Measurements from ENCODE around the gene PHKG1.
"Not testable (repeated sequence)": the region's sequence is repeated elsewhere in the genome, so short reads cannot be mapped to it uniquely, and the experiment has no call there.

The PHKG1 gene

DNA sequence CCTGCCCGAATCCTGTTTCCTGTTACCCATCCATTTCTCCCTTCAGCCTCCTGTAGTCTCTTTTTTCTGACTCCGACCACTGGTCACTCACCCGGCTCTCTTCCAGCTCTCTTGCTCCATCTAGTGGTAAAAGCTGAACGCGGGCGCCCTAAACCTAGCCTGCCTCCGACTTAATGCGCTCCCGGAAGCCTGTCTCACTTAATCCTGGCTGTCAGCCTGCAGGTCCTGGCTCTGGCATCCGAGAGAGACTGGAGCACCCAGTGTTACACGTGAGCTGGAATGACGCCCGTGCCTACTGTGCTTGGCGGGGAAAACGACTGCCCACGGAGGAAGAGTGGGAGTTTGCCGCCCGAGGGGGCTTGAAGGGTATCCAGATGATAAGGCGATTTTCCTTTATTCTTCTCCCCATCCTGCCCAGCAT, 18.4 kb downstream of the PHKG1 start:
- TF ChIP-seq, protein P1, sequence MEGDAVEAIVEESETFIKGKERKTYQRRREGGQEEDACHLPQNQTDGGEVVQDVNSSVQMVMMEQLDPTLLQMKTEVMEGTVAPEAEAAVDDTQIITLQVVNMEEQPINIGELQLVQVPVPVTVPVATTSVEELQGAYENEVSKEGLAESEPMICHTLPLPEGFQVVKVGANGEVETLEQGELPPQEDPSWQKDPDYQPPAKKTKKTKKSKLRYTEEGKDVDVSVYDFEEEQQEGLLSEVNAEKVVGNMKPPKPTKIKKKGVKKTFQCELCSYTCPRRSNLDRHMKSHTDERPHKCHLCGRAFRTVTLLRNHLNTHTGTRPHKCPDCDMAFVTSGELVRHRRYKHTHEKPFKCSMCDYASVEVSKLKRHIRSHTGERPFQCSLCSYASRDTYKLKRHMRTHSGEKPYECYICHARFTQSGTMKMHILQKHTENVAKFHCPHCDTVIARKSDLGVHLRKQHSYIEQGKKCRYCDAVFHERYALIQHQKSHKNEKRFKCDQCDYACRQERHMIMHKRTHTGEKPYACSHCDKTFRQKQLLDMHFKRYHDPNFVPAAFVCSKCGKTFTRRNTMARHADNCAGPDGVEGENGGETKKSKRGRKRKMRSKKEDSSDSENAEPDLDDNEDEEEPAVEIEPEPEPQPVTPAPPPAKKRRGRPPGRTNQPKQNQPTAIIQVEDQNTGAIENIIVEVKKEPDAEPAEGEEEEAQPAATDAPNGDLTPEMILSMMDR (IDR thresholded peaks at IDR 0.05; ENCODE audit: insufficient read depth, low read length, missing control alignments), result peak; percentile 86
- no peak overlapping the region for H3K4me3 ChIP-seq (ENCODE audit: low read depth, low read length)
- no peak for DNase-seq (ENCODE audit: low read depth, low spot score)
- POLR2A ChIA-PET, result interaction anchor here (1.8 to 2.3 kb wide), 2 partner anchors 10 to 23 kb away, joined by 7 to 8 read pairs; partner anchors contain the start of genes CCT6A, PSPH and SUMF2
- CTCF ChIA-PET, result interaction anchor here (0.9 to 4.8 kb wide), 26 partner anchors 9 to 516 kb away, joined by 3 to 72 read pairs (median 6); partner anchors contain the start of genes CHCHD2, PHKG1 and SUMF2

DNA sequence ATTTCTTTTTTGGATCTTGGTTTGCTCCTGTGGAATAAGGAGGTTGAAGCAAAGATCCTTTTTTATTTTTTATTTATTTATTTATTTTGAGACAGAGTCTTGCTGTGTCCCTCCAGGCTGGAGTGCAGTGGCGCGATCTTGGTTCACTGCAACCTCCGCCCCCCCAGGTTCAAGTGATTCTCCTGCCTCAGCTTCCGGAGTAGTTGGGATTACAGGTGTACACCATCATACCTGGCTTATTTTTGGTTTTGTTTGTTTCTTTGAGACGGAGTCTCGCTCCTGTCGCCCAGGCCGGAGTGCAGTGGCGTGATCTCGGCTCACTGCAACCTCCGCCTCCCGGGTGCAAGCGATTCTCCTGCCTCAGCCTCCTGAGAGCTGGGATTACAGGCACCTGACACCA, 26.4 kb downstream of the PHKG1 start:
- CTCF ChIA-PET, result interaction anchor here (1.2 to 2.7 kb wide), 4 partner anchors 8 to 425 kb away, joined by 3 to 31 read pairs (median 12); no protein-coding TSS in a partner anchor
- POLR2A ChIA-PET, result interaction anchor here (2.9 kb wide), 1 partner anchor 15 kb away, joined by 18 read pairs; the partner anchor contains the start of genes CCT6A and PSPH

DNA sequence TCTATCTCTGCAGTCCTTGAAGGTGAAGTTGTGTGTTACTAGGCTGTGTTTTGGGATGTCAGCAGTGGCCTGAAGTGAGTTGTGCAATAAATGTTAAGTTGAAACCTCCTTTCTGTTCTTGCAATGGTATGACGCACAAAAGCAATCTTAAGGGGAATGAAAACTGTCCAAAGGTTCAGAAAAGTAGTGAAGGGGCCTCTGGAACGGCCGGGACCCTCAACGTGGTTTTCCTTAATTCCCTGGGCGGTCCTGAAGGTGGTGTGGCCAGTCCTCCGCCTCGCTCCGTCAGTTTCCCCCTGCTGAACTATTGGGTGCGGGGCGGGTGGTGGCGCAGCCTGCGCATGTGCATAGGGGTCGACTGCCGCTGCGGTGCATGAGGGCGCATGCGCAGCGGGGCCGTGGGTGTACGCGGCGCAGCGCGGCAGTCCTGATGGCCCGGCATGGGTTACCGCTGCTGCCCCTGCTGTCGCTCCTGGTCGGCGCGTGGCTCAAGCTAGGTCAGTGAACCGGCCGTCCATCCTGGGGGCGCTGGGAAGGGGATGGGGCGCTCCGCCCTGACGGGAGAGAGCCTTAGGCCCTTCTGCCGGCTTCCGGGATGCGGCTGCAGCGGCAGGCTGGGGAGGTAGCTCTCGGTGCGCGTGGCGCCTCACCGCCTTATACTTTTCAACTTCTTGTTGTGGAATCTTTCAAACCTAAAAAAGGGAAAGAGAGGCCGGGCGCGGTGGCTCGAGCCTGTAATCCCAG, 28.7 kb downstream of the PHKG1 start, which contains the start of gene SUMF2:
Gene SUMF2, plus strand, starts transcription at position 405 of the 744 bp plus-strand sequence. Its CDS starts 26 bp downstream, at position 431.
- TF ChIP-seq, protein P1 (IDR thresholded peaks at IDR 0.05; ENCODE audit: insufficient read depth, low read length, missing control alignments), result peak; percentile 19
- peak within 1 kb of the TSS; percentile 96 for H3K4me3 ChIP-seq (ENCODE audit: low read depth, low read length)
- ChIA-PET CTCF (interaction anchor here (0.6 to 2.7 kb wide), 10 partner anchors 9 to 100 kb away, joined by 3 to 31 read pairs (median 4); partner anchors contain the start of gene NIPSNAP2), POLR2A (interaction anchor here (1.9 to 2.9 kb wide), 2 partner anchors 10 to 13 kb away, joined by 8 to 18 read pairs; partner anchors contain the start of genes CCT6A and PSPH)
- no peak for DNase-seq (ENCODE audit: low read depth, low spot score)

More for the DNA sequence above, 26.4 kb downstream of the PHKG1 start:
- not testable (repeated sequence) for H3K4me3 ChIP-seq (ENCODE audit: low read depth, low read length); DNase-seq (ENCODE audit: low read depth, low spot score)

DNA sequence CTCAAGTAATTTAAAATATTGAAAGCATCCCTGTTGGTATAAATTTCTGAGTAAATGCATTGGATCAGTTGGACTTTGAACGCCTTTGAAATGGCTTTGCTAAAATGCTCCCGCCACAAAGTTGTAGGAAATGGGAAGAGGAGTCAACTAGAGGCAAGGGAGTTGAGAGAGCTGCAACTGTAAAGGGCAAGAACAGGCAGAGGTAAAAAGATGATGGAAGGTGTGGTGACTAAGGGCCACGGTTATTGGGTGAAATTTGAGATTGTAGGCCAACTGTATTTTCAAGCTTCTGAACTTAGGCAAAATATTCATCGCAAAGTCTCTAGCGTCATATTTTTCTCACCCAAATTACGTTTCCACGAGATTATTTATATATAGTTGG, 29.3 kb downstream of the PHKG1 start:
- no peak for DNase-seq (ENCODE audit: low read depth, low spot score)
- CTCF ChIA-PET, result interaction anchor here (0.9 to 3.3 kb wide), 4 partner anchors 8 to 99 kb away, joined by 3 to 20 read pairs (median 6); partner anchors contain the start of gene NIPSNAP2
- TF ChIP-seq, protein P1 (IDR thresholded peaks at IDR 0.05; ENCODE audit: insufficient read depth, low read length, missing control alignments), result no peak
- H3K4me3 ChIP-seq (ENCODE audit: low read depth, low read length), result no peak overlapping the region
- POLR2A ChIA-PET, result interaction anchor here (1.6 to 2.9 kb wide), 2 partner anchors 12 kb away, joined by 14 to 18 read pairs; partner anchors contain the start of genes CCT6A and PSPH

DNA sequence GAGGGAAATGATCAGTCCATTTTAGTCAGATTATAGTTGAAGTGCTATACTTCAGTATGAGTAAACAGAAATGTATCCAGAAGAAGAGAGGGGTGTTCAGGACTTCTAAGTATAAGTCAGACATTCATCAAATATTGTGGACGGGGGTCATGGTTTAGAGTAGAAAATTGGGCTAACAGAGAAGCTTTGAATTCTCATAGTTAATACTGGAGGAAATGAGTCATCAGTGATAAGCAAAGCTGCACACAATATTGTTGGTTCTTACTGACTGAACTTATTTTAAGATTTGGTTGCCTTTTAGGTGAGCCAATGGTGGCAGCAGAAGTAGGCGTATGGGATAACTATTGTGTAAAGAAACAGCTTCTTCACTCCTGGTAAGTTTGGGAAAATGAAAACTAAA, 30.4 kb downstream of the PHKG1 start:
- CTCF ChIA-PET, result interaction anchor here (1.0 to 3.3 kb wide), 3 partner anchors 8 to 57 kb away, joined by 3 to 20 read pairs (median 4); no protein-coding TSS in a partner anchor

DNA sequence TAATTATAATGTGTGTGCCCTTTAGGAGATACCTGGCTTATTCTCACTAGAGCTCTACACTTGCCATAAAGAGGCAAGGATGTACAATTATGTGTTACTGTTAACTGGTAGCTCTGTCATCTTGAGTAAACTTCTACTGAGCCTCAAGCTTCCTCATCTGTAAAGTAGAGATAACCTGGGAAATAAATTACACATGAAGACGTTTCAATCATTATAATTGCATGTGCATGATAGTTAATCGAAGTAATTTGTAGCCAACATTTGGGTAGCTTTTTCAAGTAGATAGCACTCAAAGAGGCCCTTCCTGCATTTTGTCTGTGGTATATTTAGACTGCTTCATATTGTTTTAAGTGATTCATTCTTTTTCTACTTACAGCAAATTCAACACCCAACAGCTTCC, 38.8 kb downstream of the PHKG1 start:
- CTCF ChIA-PET, result interaction anchor here (1.3 to 2.3 kb wide), 5 partner anchors 9 to 90 kb away, joined by 3 to 14 read pairs (median 4); partner anchors contain the start of genes NIPSNAP2 and SUMF2
- no peak overlapping the region for H3K4me3 ChIP-seq (ENCODE audit: low read depth, low read length)
- TF ChIP-seq, protein P1 (IDR thresholded peaks at IDR 0.05; ENCODE audit: insufficient read depth, low read length, missing control alignments), result no peak
- POLR2A ChIA-PET, result interaction anchor here (0.6 kb wide), 1 partner anchor 25 kb away, joined by 3 read pairs; no protein-coding TSS in a partner anchor
- DNase-seq (ENCODE audit: low read depth, low spot score), result no peak

More for the DNA sequence above, 30.4 kb downstream of the PHKG1 start:
- H3K4me3 ChIP-seq (ENCODE audit: low read depth, low read length), result no peak overlapping the region
- POLR2A ChIA-PET, result interaction anchor here (1.1 to 1.6 kb wide), 2 partner anchors 11 to 29 kb away, joined by 4 to 14 read pairs; partner anchors contain the start of genes CCT6A and PSPH
- DNase-seq (ENCODE audit: low read depth, low spot score), result no peak
- TF ChIP-seq, protein P1 (IDR thresholded peaks at IDR 0.05; ENCODE audit: insufficient read depth, low read length, missing control alignments), result no peak
